Right lobe of liver (tissue), 6 donors: ENCODE data around the gene ANK2. TPM values are rescaled to one million over a fixed set of nuclear protein-coding genes. Genes with fewer than 3 reads are reported as not detected.
A peak's percentile ranks its signal among the peaks of the same experiment; 100 is the strongest.

Source experiments
- ATAC-seq, 4 donors: fragments of 200-7000 bp; cut with Tn5 transposase; one replicate each; pipeline ENCODE4 v1.9.1; 2020; ENCODE audit warnings: mild to moderate bottlenecking in 4 of 4, moderate library complexity in 4 of 4
- DNase-seq, 3 donors: peaks; one replicate each; pipeline ENCODE4 v3.0.0-alpha.2; 2020
- H3K27ac ChIP-seq, 3 donors: fragments of 200-600 bp; one replicate each; pipeline ENCODE4 v1.8.0; 2022
- H3K27me3 ChIP-seq, 2 donors: fragments of 200-600 bp; one replicate each; pipeline ENCODE4 v1.8.0; 2022
- H3K36me3 ChIP-seq, 4 donors: fragments of 200-600 bp; sonication (generic) in 1 of 4; one replicate each; pipeline versions ENCODE4 v1.5.1 to v1.8.0; 2017 to 2022; ENCODE audit warnings: control low read depth in 1 of 4
- H3K4me1 ChIP-seq, 4 donors: fragments of 200-600 bp; sonication (generic) in 1 of 4; one replicate each; pipeline versions ENCODE4 v1.5.1 to v1.8.0; 2017 to 2022; ENCODE audit warnings: control low read depth in 1 of 4
- H3K4me3 ChIP-seq, 3 donors: fragments of 200-600 bp; one replicate each; pipeline ENCODE4 v1.8.0; 2022
- H3K9me3 ChIP-seq, 4 donors: fragments of 200-600 bp; sonication (generic) in 1 of 4; one replicate each; pipeline versions ENCODE4 v1.5.1 to v1.8.0; 2017 to 2022; ENCODE audit warnings: control low read depth in 1 of 4
- POLR2A ChIP-seq: fragments of 450-650 bp; IDR thresholded peaks from one replicate; pipeline ENCODE4 v1.6.1; 2017; ENCODE audit warnings: antibody characterized with exemption, mild to moderate bottlenecking
- WGBS: methylation state at CpG from one replicate; pipeline ENCODE4 v1.1.6; 2018; ENCODE audit warnings: low coverage, low lambda C conversion rate; ENCODE audit not compliant: insufficient coverage; ENCODE audit errors: missing lambda C conversion rate; 5-methylcytosine and 5-hydroxymethylcytosine counted together
- intact Hi-C, 2 donors: fragments of 100-400 bp; cut with DNase I; formaldehyde crosslinking; loops; one replicate each; pipeline versions ENCODE4 v1.11.2 to v1.14.1; 2022
- total RNA-seq, 6 experiments: library from RNA; depleted of rRNA in 2 of 6; stranded (reverse); fragments of >200 nt in 2 of 6; fragmentation: NEBNext Ultra II Directional in 3 of 6; extraction: Animal tissue kit (Norgen Biotek cat#: 25700) in 3 of 6; gene quantifications; one replicate each; pipeline versions ENCODE4 v1.1.0 to v1.2.4, GENCODE V29; 2016 to 2023
- TF ChIP-seq, protein P1 (sequence below), 4 donors: fragments of 200-600 bp in 3 of 4; fragments of 450-650 bp in 1 of 4; IDR thresholded peaks; one replicate each; pipeline versions ENCODE4 v1.5.1 to v1.8.0; 2016 to 2022; ENCODE audit warnings: antibody characterized with exemption in 4 of 4, mild to moderate bottlenecking in 2 of 4
- donor health status: DM: no; HTN: yes; CAD: no.
- donor health status: DM: no; HTN: no; CAD: no.
- donor health status: DM: no; HTN: no; CAD: no.
- donor health status: DM: no; HTN: yes; CAD: no.
- donor health status: DM: no; HTN: yes; CAD: no.

The ANK2 gene
- total RNA-seq, 6 experiments from 2014 or later = 0.61 to 1.7 (median 1.1) TPM

GRCh38 chr4:113288257-113288656 is 238.8 kb downstream of the ANK2 start:
- Histone ChIP-seq H3K36me3 (no peaks in the 10 kb centered on the region), H3K4me3 (no peak overlapping the region), H3K27me3 (no peaks in the 10 kb centered on the region), H3K27ac (no peak overlapping the region), H3K4me1 (no peaks in the 10 kb centered on the region), H3K9me3 (no peaks in the 10 kb centered on the region)
- no peak for DNase-seq
- no peak for ATAC-seq
- intact Hi-C loops = no loop called here
- TF ChIP-seq, protein P1, sequence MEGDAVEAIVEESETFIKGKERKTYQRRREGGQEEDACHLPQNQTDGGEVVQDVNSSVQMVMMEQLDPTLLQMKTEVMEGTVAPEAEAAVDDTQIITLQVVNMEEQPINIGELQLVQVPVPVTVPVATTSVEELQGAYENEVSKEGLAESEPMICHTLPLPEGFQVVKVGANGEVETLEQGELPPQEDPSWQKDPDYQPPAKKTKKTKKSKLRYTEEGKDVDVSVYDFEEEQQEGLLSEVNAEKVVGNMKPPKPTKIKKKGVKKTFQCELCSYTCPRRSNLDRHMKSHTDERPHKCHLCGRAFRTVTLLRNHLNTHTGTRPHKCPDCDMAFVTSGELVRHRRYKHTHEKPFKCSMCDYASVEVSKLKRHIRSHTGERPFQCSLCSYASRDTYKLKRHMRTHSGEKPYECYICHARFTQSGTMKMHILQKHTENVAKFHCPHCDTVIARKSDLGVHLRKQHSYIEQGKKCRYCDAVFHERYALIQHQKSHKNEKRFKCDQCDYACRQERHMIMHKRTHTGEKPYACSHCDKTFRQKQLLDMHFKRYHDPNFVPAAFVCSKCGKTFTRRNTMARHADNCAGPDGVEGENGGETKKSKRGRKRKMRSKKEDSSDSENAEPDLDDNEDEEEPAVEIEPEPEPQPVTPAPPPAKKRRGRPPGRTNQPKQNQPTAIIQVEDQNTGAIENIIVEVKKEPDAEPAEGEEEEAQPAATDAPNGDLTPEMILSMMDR (IDR thresholded peaks at IDR 0.05) = no peak
- no peak for TF ChIP-seq POLR2A
- WGBS = 65% methylated on average over 2 of the region's 2 CpGs

DNA sequence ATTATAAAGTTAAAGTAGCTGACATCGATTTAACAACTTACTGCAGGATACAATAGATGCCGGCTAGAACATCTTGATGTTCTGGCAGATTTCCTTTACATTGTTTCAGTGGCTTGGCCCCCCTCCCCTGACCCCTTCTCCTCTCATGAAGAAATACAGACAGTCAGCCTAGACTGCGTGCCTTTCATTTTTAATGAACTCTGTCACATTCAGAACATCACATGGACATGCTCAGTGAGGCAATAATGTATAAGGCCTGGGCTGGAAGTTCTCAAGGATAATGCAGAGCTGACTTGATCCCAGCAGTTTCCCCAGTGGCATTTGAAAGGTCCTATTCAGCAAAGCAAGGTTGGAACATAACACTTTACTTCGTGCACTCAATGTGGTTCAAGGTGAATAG is 239.2 kb downstream of the ANK2 start:
- WGBS = 82% methylated on average over 4 of the region's 4 CpGs
- H3K27me3 ChIP-seq = no peaks in the 10 kb centered on the region
- H3K27ac ChIP-seq = no peak overlapping the region
- no peaks in the 10 kb centered on the region for H3K9me3 ChIP-seq
- H3K4me3 ChIP-seq = no peak overlapping the region
- no peaks in the 10 kb centered on the region for H3K36me3 ChIP-seq
- intact Hi-C loops = no loop called here
- ATAC-seq (no peak), DNase-seq (no peak)
- no peaks in the 10 kb centered on the region for H3K4me1 ChIP-seq
- TF ChIP-seq POLR2A = no peak
- TF ChIP-seq, protein P1 (IDR thresholded peaks at IDR 0.05) = no peak

DNA sequence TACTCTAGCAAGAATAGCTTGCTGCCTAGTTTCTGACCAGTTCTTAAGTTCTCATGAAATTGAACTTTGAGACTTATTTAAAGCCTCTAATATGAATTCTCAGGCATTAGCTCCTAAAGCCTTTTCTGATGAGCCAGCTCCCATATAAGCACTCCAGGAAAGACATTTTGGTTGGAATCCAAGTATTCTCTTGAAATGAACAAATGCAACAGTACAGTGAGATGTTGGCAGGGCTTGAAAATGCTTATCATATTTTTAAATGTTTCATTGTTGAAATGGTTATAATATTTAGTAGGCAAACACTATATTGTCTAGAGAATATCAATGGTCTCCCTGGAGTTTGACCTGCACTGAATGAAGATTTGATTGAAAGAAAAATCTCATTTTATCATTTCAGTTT is 240.3 kb downstream of the ANK2 start:
- DNase-seq (no peak), ATAC-seq (no peak)
- no peak overlapping the region for H3K27ac ChIP-seq
- TF ChIP-seq, protein P1 (IDR thresholded peaks at IDR 0.05) = no peak
- TF ChIP-seq POLR2A = no peak
- H3K27me3 ChIP-seq = no peaks in the 10 kb centered on the region
- H3K36me3 ChIP-seq = no peaks in the 10 kb centered on the region
- intact Hi-C loops = no loop called here
- no peak overlapping the region for H3K4me3 ChIP-seq
- H3K4me1 ChIP-seq = no peaks in the 10 kb centered on the region
- H3K9me3 ChIP-seq = no peaks in the 10 kb centered on the region

DNA sequence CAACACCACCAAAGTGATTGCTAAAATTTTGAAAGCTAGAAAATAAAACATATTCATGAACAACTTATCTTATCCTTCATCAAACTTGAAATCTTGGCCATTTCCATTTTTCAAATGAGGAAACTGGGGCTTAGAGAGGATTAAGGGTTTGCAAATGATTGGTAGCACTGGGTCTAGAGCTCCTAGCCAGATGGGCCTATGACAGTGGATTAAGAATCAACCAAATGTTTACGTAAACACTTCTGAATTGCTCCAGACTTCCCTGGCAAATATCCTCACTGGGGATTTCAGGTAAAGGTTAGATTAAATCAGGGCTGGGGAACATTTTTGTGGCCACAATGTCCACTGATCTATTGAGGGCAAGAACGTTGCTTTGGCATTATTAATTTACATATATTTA is 241.2 kb downstream of the ANK2 start:
- Histone ChIP-seq H3K9me3 (no peaks in the 10 kb centered on the region), H3K36me3 (no peaks in the 10 kb centered on the region), H3K4me1 (no peaks in the 10 kb centered on the region), H3K4me3 (no peak overlapping the region), H3K27ac (no peak overlapping the region), H3K27me3 (no peaks in the 10 kb centered on the region)
- ATAC-seq = no peak
- 43% methylated on average over 2 of the region's 2 CpGs for WGBS
- DNase-seq = no peak
- intact Hi-C loops = no loop called here
- TF ChIP-seq POLR2A = no peak
- TF ChIP-seq, protein P1 (IDR thresholded peaks at IDR 0.05) = no peak

DNA sequence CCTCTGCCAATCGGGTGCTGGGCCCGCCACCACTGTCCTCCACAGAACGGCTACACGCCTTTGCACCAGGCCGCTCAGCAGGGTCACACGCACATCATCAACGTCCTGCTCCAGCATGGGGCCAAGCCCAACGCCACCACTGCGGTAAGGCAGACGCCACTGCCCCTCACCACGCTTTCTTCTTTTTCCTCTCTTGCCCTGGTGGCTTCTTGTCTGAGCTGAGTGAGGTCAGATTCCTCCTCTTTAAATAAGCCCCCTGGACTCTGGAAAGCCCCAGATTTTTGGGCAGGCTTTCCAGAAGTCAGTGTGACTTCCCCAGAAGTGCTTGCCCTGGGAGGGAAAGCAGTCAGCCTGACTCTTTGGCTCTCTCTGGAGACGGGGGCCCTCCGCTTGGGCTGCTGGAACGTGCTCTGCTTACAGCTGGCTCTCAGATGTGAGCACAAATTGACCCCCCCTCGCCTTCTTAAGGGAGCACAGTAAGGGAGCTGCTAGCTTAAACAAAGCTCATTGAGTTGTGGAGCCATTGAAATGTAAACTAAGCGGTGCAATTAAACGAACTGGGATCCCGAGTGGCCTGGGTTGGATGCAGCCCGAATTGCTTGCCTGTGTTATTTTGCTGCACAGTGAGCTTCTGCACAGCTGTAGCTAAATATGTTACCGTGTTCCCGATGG is 243.1 kb downstream of the ANK2 start:
- Histone ChIP-seq H3K27ac (no peak overlapping the region), H3K9me3 (no peaks in the 10 kb centered on the region), H3K36me3 (no peaks in the 10 kb centered on the region), H3K4me1 (no peaks in the 10 kb centered on the region), H3K4me3 (no peak overlapping the region), H3K27me3 (no peaks in the 10 kb centered on the region)
- DNase-seq = no peak
- intact Hi-C loops = no loop called here
- peak in 3 of 4 donors; percentile 9 to 41 (median 22) for ATAC-seq
- TF ChIP-seq POLR2A = no peak
- TF ChIP-seq, protein P1 (IDR thresholded peaks at IDR 0.05) = no peak
- 73% methylated on average over 18 of the region's 21 CpGs for WGBS
